Measurements from ENCODE around the gene PRR20C. TPM values are rescaled to one million over a fixed set of nuclear protein-coding genes. Genes with fewer than 3 reads are reported as not detected.
"Not testable (repeated sequence)": the region's sequence is repeated elsewhere in the genome, so short reads cannot be mapped to it uniquely, and the experiment has no call there.

PRR20C gene
- total RNA-seq, 4 donors from 2014 or later, result not detected

- H3K4me3 ChIP-seq, result no peak overlapping the region
- no peak for DNase-seq
- H3K27ac ChIP-seq, result no peak overlapping the region
- no peaks in the 10 kb centered on the region for H3K9me3 ChIP-seq
- no peak for TF ChIP-seq POLR2A (IDR thresholded peaks at IDR 0.05)
- TF ChIP-seq, protein P1, sequence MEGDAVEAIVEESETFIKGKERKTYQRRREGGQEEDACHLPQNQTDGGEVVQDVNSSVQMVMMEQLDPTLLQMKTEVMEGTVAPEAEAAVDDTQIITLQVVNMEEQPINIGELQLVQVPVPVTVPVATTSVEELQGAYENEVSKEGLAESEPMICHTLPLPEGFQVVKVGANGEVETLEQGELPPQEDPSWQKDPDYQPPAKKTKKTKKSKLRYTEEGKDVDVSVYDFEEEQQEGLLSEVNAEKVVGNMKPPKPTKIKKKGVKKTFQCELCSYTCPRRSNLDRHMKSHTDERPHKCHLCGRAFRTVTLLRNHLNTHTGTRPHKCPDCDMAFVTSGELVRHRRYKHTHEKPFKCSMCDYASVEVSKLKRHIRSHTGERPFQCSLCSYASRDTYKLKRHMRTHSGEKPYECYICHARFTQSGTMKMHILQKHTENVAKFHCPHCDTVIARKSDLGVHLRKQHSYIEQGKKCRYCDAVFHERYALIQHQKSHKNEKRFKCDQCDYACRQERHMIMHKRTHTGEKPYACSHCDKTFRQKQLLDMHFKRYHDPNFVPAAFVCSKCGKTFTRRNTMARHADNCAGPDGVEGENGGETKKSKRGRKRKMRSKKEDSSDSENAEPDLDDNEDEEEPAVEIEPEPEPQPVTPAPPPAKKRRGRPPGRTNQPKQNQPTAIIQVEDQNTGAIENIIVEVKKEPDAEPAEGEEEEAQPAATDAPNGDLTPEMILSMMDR (IDR thresholded peaks at IDR 0.05), result no peak
- H3K4me1 ChIP-seq, result no peaks in the 10 kb centered on the region
- no peaks in the 10 kb centered on the region for H3K27me3 ChIP-seq
- H3K36me3 ChIP-seq, result no peaks in the 10 kb centered on the region
Measured at GRCh38 chr13:57138988-57139387, 14.9 kb upstream of the PRR20C start.

- not testable (repeated sequence) for H3K4me3 ChIP-seq, H3K27me3 ChIP-seq, DNase-seq, H3K9me3 ChIP-seq, H3K36me3 ChIP-seq, H3K27ac ChIP-seq, H3K4me1 ChIP-seq
Measured at GRCh38 chr13:57139781-57140180, 14.1 kb upstream of the PRR20C start.

DNA sequence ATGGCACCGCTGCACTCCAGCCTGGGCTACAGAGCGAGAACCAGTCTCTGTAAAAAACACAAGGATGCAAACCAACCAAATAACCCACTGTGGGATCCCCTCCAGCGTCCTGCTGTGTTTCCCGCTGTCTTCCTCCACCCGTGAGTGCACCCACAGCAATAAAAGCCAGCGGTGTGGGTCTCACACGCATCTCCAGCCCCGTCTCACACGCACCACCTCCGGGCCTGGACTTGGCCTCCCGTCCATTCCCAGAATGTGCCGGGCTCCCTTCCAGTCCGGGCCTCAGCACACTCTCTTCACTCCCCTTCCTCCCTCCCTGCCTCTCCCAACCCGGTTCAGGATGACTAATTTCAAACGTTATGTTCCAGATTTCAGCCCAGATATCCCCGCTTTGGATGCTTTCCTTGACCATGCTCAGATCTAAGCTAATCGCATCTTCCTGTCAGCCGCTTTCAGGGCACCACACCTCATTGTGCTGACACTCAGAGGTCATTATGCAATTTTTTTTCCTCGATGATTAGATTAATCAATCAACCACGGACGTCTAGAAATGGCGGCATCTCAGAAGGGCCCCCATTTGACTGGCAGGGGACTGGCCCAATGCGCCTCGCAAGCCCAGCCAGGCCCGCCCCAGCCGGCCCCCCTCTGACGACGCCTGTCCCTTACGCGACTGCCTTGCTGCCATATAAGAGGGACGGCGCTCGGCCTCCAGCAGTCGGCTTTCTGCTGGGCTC lies 13.5 kb upstream of the PRR20C start, which contains the start of gene PRR20A:
TSS of gene PRR20A (plus strand) at position 684 of the 734 bp plus-strand sequence. CDS start 387 bp downstream, outside the sequence.
- not testable (repeated sequence) for DNase-seq, H3K9me3 ChIP-seq, H3K36me3 ChIP-seq, H3K4me3 ChIP-seq, H3K4me1 ChIP-seq, H3K27me3 ChIP-seq, H3K27ac ChIP-seq

DNA sequence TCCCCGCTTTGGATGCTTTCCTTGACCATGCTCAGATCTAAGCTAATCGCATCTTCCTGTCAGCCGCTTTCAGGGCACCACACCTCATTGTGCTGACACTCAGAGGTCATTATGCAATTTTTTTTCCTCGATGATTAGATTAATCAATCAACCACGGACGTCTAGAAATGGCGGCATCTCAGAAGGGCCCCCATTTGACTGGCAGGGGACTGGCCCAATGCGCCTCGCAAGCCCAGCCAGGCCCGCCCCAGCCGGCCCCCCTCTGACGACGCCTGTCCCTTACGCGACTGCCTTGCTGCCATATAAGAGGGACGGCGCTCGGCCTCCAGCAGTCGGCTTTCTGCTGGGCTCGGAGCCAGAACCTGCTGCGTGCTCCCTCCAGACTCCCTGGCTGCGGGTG lies 6.7 kb upstream of the PRR20C start, which contains the start of gene PRR20B:
TSS of gene PRR20B (plus strand) at position 301 of the 400 bp plus-strand sequence. CDS start 387 bp downstream, outside the sequence.
- H3K9me3 ChIP-seq, H3K27me3 ChIP-seq, H3K27ac ChIP-seq, H3K36me3 ChIP-seq, H3K4me3 ChIP-seq, DNase-seq, H3K4me1 ChIP-seq: not testable (repeated sequence)

DNA sequence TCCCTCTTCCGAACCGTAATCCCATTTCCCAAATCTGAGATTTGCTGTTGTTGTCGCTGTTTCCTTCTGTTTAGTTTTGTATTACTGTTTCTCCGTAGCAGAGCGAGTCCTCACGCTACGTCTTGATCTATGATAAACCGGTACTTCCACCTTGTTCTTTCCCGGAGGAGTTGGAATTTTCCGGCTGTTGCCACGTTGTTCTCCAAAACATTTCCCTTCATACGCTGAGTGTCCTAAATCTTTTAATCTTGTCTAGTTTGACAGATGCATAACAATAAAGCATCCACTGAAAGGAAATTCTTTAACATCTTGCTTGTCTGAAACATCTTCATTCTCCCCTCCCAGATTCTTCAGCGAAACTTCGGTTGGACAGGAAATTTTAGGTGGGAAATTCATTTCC lies 5.8 kb upstream of the PRR20C start:
- not testable (repeated sequence) for DNase-seq, H3K4me1 ChIP-seq, H3K27ac ChIP-seq, H3K4me3 ChIP-seq, H3K27me3 ChIP-seq, H3K9me3 ChIP-seq, H3K36me3 ChIP-seq

DNA sequence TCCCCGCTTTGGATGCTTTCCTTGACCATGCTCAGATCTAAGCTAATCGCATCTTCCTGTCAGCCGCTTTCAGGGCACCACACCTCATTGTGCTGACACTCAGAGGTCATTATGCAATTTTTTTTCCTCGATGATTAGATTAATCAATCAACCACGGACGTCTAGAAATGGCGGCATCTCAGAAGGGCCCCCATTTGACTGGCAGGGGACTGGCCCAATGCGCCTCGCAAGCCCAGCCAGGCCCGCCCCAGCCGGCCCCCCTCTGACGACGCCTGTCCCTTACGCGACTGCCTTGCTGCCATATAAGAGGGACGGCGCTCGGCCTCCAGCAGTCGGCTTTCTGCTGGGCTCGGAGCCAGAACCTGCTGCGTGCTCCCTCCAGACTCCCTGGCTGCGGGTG lies 6.5 kb downstream of the PRR20C start, which contains the start of gene PRR20D:
TSS of gene PRR20D (plus strand) at position 301 of the 400 bp plus-strand sequence. CDS start 387 bp downstream, outside the sequence.
- not testable (repeated sequence) for DNase-seq, H3K36me3 ChIP-seq, H3K27me3 ChIP-seq, H3K27ac ChIP-seq, H3K4me1 ChIP-seq, H3K9me3 ChIP-seq, H3K4me3 ChIP-seq

DNA sequence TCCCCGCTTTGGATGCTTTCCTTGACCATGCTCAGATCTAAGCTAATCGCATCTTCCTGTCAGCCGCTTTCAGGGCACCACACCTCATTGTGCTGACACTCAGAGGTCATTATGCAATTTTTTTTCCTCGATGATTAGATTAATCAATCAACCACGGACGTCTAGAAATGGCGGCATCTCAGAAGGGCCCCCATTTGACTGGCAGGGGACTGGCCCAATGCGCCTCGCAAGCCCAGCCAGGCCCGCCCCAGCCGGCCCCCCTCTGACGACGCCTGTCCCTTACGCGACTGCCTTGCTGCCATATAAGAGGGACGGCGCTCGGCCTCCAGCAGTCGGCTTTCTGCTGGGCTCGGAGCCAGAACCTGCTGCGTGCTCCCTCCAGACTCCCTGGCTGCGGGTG lies 13.0 kb downstream of the PRR20C start, which contains the start of gene PRR20E:
TSS of gene PRR20E (plus strand) at position 301 of the 400 bp plus-strand sequence. CDS start 387 bp downstream, outside the sequence.
- not testable (repeated sequence) for H3K4me1 ChIP-seq

GRCh38 chr13:57191667-57192066 lies 37.8 kb downstream of the PRR20C start:
- Histone ChIP-seq H3K27me3 (no peaks in the 10 kb centered on the region), H3K27ac (no peak overlapping the region), H3K4me1 (no peaks in the 10 kb centered on the region), H3K36me3 (no peaks in the 10 kb centered on the region), H3K4me3 (no peak overlapping the region), H3K9me3 (no peaks in the 10 kb centered on the region)
- TF ChIP-seq POLR2A (IDR thresholded peaks at IDR 0.05), result no peak
- TF ChIP-seq, protein P1 (IDR thresholded peaks at IDR 0.05), result no peak
- no peak for DNase-seq

More for the DNA sequence above, 13.0 kb downstream of the PRR20C start, which contains the start of gene PRR20E:
- H3K27ac ChIP-seq, H3K4me3 ChIP-seq, H3K9me3 ChIP-seq, DNase-seq, H3K27me3 ChIP-seq, H3K36me3 ChIP-seq: not testable (repeated sequence)

Small RNA genes lying within 50 kb of the gene (small RNA-seq; reads per million reads assigned to genes)
- 0 reads per million in 2 donors for gene PRR20FP

Other genes starting within 250 kb of the PRR20C start
- gene PRR20A, start 13.1 kb upstream of the PRR20C start, total RNA-seq, result not detected
- gene PRR20B, start 6.6 kb upstream of the PRR20C start, total RNA-seq, result not detected
- not detected for gene PRR20D, start 6.6 kb downstream of the PRR20C start, total RNA-seq
- not detected for gene PRR20E, start 13.1 kb downstream of the PRR20C start, total RNA-seq